ENCODE measurements around the gene DUS4L.

- no peak for TF ChIP-seq POLR2AphosphoS5 (IDR thresholded peaks at IDR 0.05)
- TF ChIP-seq, protein P1, sequence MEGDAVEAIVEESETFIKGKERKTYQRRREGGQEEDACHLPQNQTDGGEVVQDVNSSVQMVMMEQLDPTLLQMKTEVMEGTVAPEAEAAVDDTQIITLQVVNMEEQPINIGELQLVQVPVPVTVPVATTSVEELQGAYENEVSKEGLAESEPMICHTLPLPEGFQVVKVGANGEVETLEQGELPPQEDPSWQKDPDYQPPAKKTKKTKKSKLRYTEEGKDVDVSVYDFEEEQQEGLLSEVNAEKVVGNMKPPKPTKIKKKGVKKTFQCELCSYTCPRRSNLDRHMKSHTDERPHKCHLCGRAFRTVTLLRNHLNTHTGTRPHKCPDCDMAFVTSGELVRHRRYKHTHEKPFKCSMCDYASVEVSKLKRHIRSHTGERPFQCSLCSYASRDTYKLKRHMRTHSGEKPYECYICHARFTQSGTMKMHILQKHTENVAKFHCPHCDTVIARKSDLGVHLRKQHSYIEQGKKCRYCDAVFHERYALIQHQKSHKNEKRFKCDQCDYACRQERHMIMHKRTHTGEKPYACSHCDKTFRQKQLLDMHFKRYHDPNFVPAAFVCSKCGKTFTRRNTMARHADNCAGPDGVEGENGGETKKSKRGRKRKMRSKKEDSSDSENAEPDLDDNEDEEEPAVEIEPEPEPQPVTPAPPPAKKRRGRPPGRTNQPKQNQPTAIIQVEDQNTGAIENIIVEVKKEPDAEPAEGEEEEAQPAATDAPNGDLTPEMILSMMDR (IDR thresholded peaks at IDR 0.05): no peak
These were observed 59.1 kb downstream of the DUS4L start for GRCh38 chr7:107622894-107623293.
